Measurements from ENCODE around the gene ZNF182. TPM values are rescaled to one million over a fixed set of nuclear protein-coding genes. Genes with fewer than 3 reads are reported as not detected.
"Not testable (repeated sequence)": the region's sequence is repeated elsewhere in the genome, so short reads cannot be mapped to it uniquely, and the experiment has no call there.

ZNF182 gene
- polyA plus RNA-seq, 3 donors: 0.24 to 2.7 (median 0.99) TPM

GRCh38 chrX:47956016-47956415 lies 47.8 kb downstream of the ZNF182 start:
- H3K9me3 Mint-ChIP-seq: peaks cover 0 to 22% (median 6%) of the 10 kb centered on the region in 7 donors
- Histone ChIP-seq H3K36me3 (replicated peaks in 1 of 2; ENCODE audit: control insufficient read depth in 1 of 2, insufficient read depth in 2 of 2, low read length in 2 of 2) (no peaks in the 10 kb centered on the region), H3K9ac (ENCODE audit: insufficient read depth, low read length, poor library complexity, severe bottlenecking) (no peak overlapping the region), H3K27me3 (ENCODE audit: control insufficient read depth in 2 of 2, insufficient read depth in 2 of 2, low read length in 2 of 2) (no peaks in the 10 kb centered on the region), H2AFZ (ENCODE audit: insufficient read depth, low read depth, low read length, poor library complexity, severe bottlenecking) (no peak overlapping the region), H4K20me1 (ENCODE audit: insufficient read depth, low read length) (no peaks in the 10 kb centered on the region), H3K27ac (ENCODE audit: low read depth in 1 of 2, low read length in 2 of 2) (no peak overlapping the region), H3K79me2 (ENCODE audit: insufficient read depth, low read length) (no peaks in the 10 kb centered on the region), H3K4me3 (replicated peaks in 1 of 3; ENCODE audit: low read depth in 2 of 3, low read length in 3 of 3) (no peak overlapping the region), H3K4me2 (replicated peaks; ENCODE audit: extremely low read depth, low read length, poor library complexity, severe bottlenecking) (no peak overlapping the region), H3K9me3 (replicated peaks in 1 of 2; ENCODE audit: control insufficient read depth in 1 of 2, insufficient read depth in 1 of 2, low read length in 2 of 2) (peaks cover 2 to 11% of the 10 kb centered on the region in 2 donors), H3K4me1 (ENCODE audit: control insufficient read depth in 1 of 2, insufficient read depth in 2 of 2, low read length in 2 of 2) (peaks cover 15 to 17% of the 10 kb centered on the region in 2 donors)
- intact Hi-C loops (cut with micrococcal nuclease): no loop called here
- H3K4me3 Mint-ChIP-seq: no peak overlapping the region
- DNase-seq: no peak
- H3K27ac Mint-ChIP-seq: no peak overlapping the region
- peaks cover 0 to 5% (median 2%) of the 10 kb centered on the region in 3 donors for H3K27me3 Mint-ChIP-seq (ENCODE audit: low read depth in 3 of 3)
- no CpG with 5 or more reads among the region's 13 CpGs for WGBS (ENCODE audit: insufficient coverage)
- H3K4me1 Mint-ChIP-seq: peaks cover 14% of the 10 kb centered on the region
- H3K36me3 Mint-ChIP-seq: no peaks in the 10 kb centered on the region
- TF ChIP-seq CTCF (IDR thresholded peaks at IDR 0.05): no peak

- H3K79me2 ChIP-seq (ENCODE audit: insufficient read depth, low read length); DNase-seq; H3K27ac ChIP-seq (ENCODE audit: low read depth in 1 of 2, low read length in 2 of 2); H3K4me3 Mint-ChIP-seq; H3K27ac Mint-ChIP-seq; H3K9ac ChIP-seq (ENCODE audit: insufficient read depth, low read length, poor library complexity, severe bottlenecking); H3K27me3 ChIP-seq (ENCODE audit: control insufficient read depth in 2 of 2, insufficient read depth in 2 of 2, low read length in 2 of 2); H3K36me3 Mint-ChIP-seq; H3K4me3 ChIP-seq (replicated peaks in 1 of 3; ENCODE audit: low read depth in 2 of 3, low read length in 3 of 3); H4K20me1 ChIP-seq (ENCODE audit: insufficient read depth, low read length); H3K36me3 ChIP-seq (replicated peaks in 1 of 2; ENCODE audit: control insufficient read depth in 1 of 2, insufficient read depth in 2 of 2, low read length in 2 of 2); intact Hi-C loops (cut with micrococcal nuclease); H3K27me3 Mint-ChIP-seq (ENCODE audit: low read depth in 3 of 3); H3K4me1 Mint-ChIP-seq; H2AFZ ChIP-seq (ENCODE audit: insufficient read depth, low read depth, low read length, poor library complexity, severe bottlenecking); H3K4me2 ChIP-seq (replicated peaks; ENCODE audit: extremely low read depth, low read length, poor library complexity, severe bottlenecking): not testable (repeated sequence)
- H3K9me3 Mint-ChIP-seq: peaks cover 0 to 25% (median 11%) of the 10 kb centered on the region in 7 donors
- no CpG with 5 or more reads among the region's 7 CpGs for WGBS (ENCODE audit: insufficient coverage)
- Histone ChIP-seq H3K4me1 (ENCODE audit: control insufficient read depth in 1 of 2, insufficient read depth in 2 of 2, low read length in 2 of 2) (peaks cover 12 to 13% of the 10 kb centered on the region in 2 donors), H3K9me3 (replicated peaks in 1 of 2; ENCODE audit: control insufficient read depth in 1 of 2, insufficient read depth in 1 of 2, low read length in 2 of 2) (peaks cover 2 to 12% of the 10 kb centered on the region in 2 donors)
Observed at GRCh38 chrX:47955295-47955694, 48.5 kb downstream of the ZNF182 start.

All from CD14-positive monocyte (primary cell).